B cell (primary cell): ENCODE measurements around the gene WEE2. TPM values are rescaled to one million over a fixed set of nuclear protein-coding genes. Genes with fewer than 3 reads are reported as not detected.

ENCODE experiments used
- ATAC-seq: fragments of 200-7000 bp; cut with Tn5 transposase; one replicate; pipeline ENCODE4 v1.10.0; 2021; ENCODE audit warnings: low read depth, mild to moderate bottlenecking, moderate number of reproducible peaks, moderate library complexity
- CTCF ChIA-PET: fragments of 350-600 bp; sonication (Branson Sonifier 250); formaldehyde crosslinking; loops from one replicate; lab custom pipeline; 2021; ENCODE audit warnings: antibody characterized with exemption, inconsistent platforms; lab: Charles Lee
- POLR2A ChIA-PET: fragments of 350-600 bp; sonication (Branson Sonifier 250); formaldehyde crosslinking; loops from one replicate; lab custom pipeline; 2021; ENCODE audit warnings: antibody characterized with exemption; lab: Charles Lee
- DNase-seq: peaks from one replicate; pipeline ENCODE4 v3.0.0; 2013
- H2AFZ ChIP-seq: 2 replicates; pipeline ENCODE4 v1.6.1; 2012; ENCODE audit warnings: mild to moderate bottlenecking, low read depth, low read length; ENCODE audit not compliant: insufficient read depth, poor library complexity, severe bottlenecking
- H3K27ac ChIP-seq, 2 donors: 1 replicate in 1 of 2; 2 replicates in 1 of 2; pipeline ENCODE4 v1.5.1; 2012 to 2013; ENCODE audit warnings: low read length in 2 of 2, mild to moderate bottlenecking in 2 of 2, moderate library complexity in 1 of 2
- H3K27me3 ChIP-seq, 4 experiments: fragments of 200-600 bp in 1 of 4; sonication (generic) in 1 of 4; replicated peaks in 1 of 4; 1 replicate in 2 of 4; 2 replicates in 2 of 4; pipeline versions ENCODE4 v1.6.1 to v1.7.0; 2013 to 2016; ENCODE audit warnings: low read length in 3 of 4, mild to moderate bottlenecking in 2 of 4, mixed read lengths in 1 of 4, moderate library complexity in 1 of 4; ENCODE audit not compliant: insufficient read depth in 4 of 4, control insufficient read depth in 3 of 4; ENCODE audit errors: control extremely low read depth in 1 of 4
- H3K36me3 ChIP-seq, 2 experiments: replicated peaks in 1 of 2; 1 replicate in 1 of 2; 2 replicates in 1 of 2; pipeline versions ENCODE4 v1.6.1 to v1.7.1; 2013; ENCODE audit warnings: low read length in 1 of 2; ENCODE audit not compliant: insufficient read depth in 2 of 2, control insufficient read depth in 1 of 2; ENCODE audit errors: control extremely low read depth in 1 of 2, extremely low read depth in 1 of 2
- H3K4me1 ChIP-seq, 2 donors: fragments of 200-600 bp in 1 of 2; sonication (generic) in 1 of 2; 1 replicate in 1 of 2; 2 replicates in 1 of 2; pipeline versions ENCODE4 v1.5.1 to v1.6.1; 2013 to 2017; ENCODE audit warnings: low read length in 2 of 2; ENCODE audit not compliant: control insufficient read depth in 2 of 2, insufficient read depth in 2 of 2
- H3K4me2 ChIP-seq: replicated peaks from 2 replicates; pipeline ENCODE3; 2012; ENCODE audit warnings: mild to moderate bottlenecking, low read depth, low read length; ENCODE audit not compliant: poor library complexity, severe bottlenecking
- H3K4me3 ChIP-seq, 5 experiments: fragments of 200-600 bp in 1 of 5; sonication (generic) in 1 of 5; 1 replicate in 3 of 5; 2 replicates in 2 of 5; pipeline versions ENCODE4 v1.5.1 to v1.7.0; 2011 to 2016; ENCODE audit warnings: low read length in 4 of 5, mild to moderate bottlenecking in 4 of 5, low read depth in 2 of 5, control low read depth in 1 of 5, moderate library complexity in 1 of 5; ENCODE audit not compliant: insufficient read depth in 1 of 5; ENCODE audit errors: control extremely low read depth in 1 of 5, extremely low read depth in 1 of 5
- H3K79me2 ChIP-seq: fragments of 200-600 bp; sonication (generic); one replicate; pipeline ENCODE4 v1.6.0; 2016; ENCODE audit warnings: low read length; ENCODE audit not compliant: control insufficient read depth, insufficient read depth
- H3K9ac ChIP-seq: fragments of 200-600 bp; sonication (generic); 2 replicates; pipeline ENCODE4 v1.6.1; 2017; ENCODE audit warnings: mild to moderate bottlenecking, low read length, moderate library complexity
- H3K9me3 ChIP-seq, 3 donors: one replicate each; pipeline versions ENCODE4 v1.6.1 to v1.7.1; 2013; ENCODE audit warnings: low read length in 2 of 3; ENCODE audit not compliant: control insufficient read depth in 2 of 3, insufficient read depth in 1 of 3; ENCODE audit errors: control extremely low read depth in 1 of 3
- H4K20me1 ChIP-seq: 2 replicates; pipeline ENCODE4 v1.6.0; 2012; ENCODE audit warnings: mild to moderate bottlenecking, low read length; ENCODE audit not compliant: insufficient read depth, control insufficient read depth, poor library complexity, severe bottlenecking
- H3K27ac Mint-ChIP-seq: one replicate; pipeline ENCODE4 v1.8.0; 2021; ENCODE audit warnings: mixed read lengths
- H3K27me3 Mint-ChIP-seq: one replicate; pipeline ENCODE4 v1.8.0; 2021; ENCODE audit warnings: mixed read lengths
- H3K4me1 Mint-ChIP-seq: one replicate; pipeline ENCODE4 v1.8.0; 2021; ENCODE audit warnings: mixed read lengths
- H3K4me3 Mint-ChIP-seq: one replicate; pipeline ENCODE4 v1.8.0; 2021; ENCODE audit warnings: mixed read lengths
- H3K9me3 Mint-ChIP-seq: one replicate; pipeline ENCODE4 v1.8.0; 2022; ENCODE audit warnings: mixed read lengths; ENCODE audit not compliant: insufficient read depth
- CTCF ChIP-seq: fragments of 200-600 bp; IDR thresholded peaks from one replicate; pipeline ENCODE4 v1.8.0; 2022; ENCODE audit warnings: antibody characterized with exemption, mild to moderate bottlenecking
- EZH2 ChIP-seq: IDR thresholded peaks from 2 replicates; pipeline ENCODE4 v1.6.1; 2012; ENCODE audit warnings: borderline replicate concordance, low read depth, mild to moderate bottlenecking, moderate library complexity, low read length; ENCODE audit not compliant: insufficient read depth, poor library complexity, severe bottlenecking
- WGBS: methylation state at CpG from one replicate; pipeline ENCODE4 v1.1.5; 2013; ENCODE audit warnings: missing lambda C conversion rate; ENCODE audit not compliant: insufficient coverage; 5-methylcytosine and 5-hydroxymethylcytosine counted together
- intact Hi-C: fragments of 100-400 bp; cut with micrococcal nuclease; formaldehyde crosslinking; loops from one replicate; pipeline ENCODE4 v1.10.0; 2022
- polyA minus RNA-seq: library from RNA; depleted of rRNA, polyadenylated mRNA; stranded (reverse); fragments of >200 nt; gene quantifications from 2 replicates; pipeline ENCODE4 v1.2.3, GENCODE V29; 2012
- polyA plus RNA-seq: library from polyadenylated mRNA; depleted of rRNA; stranded (reverse); fragments of >200 nt; gene quantifications from 2 replicates; pipeline ENCODE4 v1.2.3, GENCODE V29; 2012
- total RNA-seq, 2 donors: library from RNA; stranded (reverse); fragments of 120-200 nt in 1 of 2; gene quantifications; 1 replicate in 1 of 2; 2 replicates in 1 of 2; pipeline versions ENCODE4 v1.2.3 to v1.2.4, GENCODE V29; 2013 to 2022

Gene WEE2
- total RNA-seq (not detected in 2 replicates), polyA plus RNA-seq (not detected in 2 replicates), polyA minus RNA-seq (not detected in 2 replicates)
- 0.05 TPM for total RNA-seq (2013)

DNA sequence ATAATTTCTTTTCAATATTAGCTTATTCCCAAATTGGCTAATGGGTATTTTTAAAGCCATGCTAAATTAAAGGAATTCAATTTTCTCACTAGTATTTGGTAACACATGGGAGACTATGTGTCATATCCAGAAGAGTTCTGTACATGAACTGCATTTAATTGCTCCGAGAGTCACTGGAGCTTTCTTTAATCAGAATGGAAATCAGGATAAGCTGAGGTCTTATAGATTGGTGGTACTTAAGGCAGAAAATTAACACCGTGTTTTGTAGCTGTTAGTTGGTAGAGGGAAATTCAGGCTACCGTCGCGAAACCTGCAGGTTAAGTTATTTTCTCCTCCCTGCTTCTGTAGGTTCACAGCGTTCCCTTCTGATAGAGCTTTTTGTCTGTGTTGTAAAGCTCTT, at the start of gene WEE2:
TSS of gene WEE2 (plus strand) at position 3 of the 400 bp plus-strand sequence. CDS start 406 bp downstream, outside the sequence.
- no peaks in the 10 kb centered on the region for H3K36me3 ChIP-seq
- no peaks in the 10 kb centered on the region for H3K9me3 Mint-ChIP-seq
- no peak for DNase-seq
- no peak for TF ChIP-seq CTCF
- no peak for TF ChIP-seq EZH2
- intact Hi-C loops, result no loop called here
- no peaks in the 10 kb centered on the region for H4K20me1 ChIP-seq
- no peak for ATAC-seq
- H3K9me3 ChIP-seq, result no peaks in the 10 kb centered on the region
- H3K27me3 Mint-ChIP-seq, result peaks cover 4% of the 10 kb centered on the region
- peaks cover 2% of the 10 kb centered on the region for H3K79me2 ChIP-seq
- H3K4me3 Mint-ChIP-seq, result no peak within 1 kb of the TSS
- 100% methylated on average over 1 of the region's 6 CpGs for WGBS
- H3K27ac ChIP-seq, result no peak within 1 kb of the TSS
- no peaks in the 10 kb centered on the region for H3K4me1 ChIP-seq
- no peak within 1 kb of the TSS for H2AFZ ChIP-seq
- ChIA-PET CTCF (interaction anchor here (1.1 to 2.5 kb wide), 4 partner anchors 23 to 54 kb away, joined by 3 to 12 read pairs (median 3); partner anchors contain the start of gene SSBP1), POLR2A (no interaction called here)
- H3K9ac ChIP-seq, result no peak within 1 kb of the TSS
- H3K27ac Mint-ChIP-seq, result no peak within 1 kb of the TSS
- H3K4me3 ChIP-seq, result no peak within 1 kb of the TSS
- H3K27me3 ChIP-seq, result no peaks in the 10 kb centered on the region
- no peaks in the 10 kb centered on the region for H3K4me1 Mint-ChIP-seq
- no peak within 1 kb of the TSS for H3K4me2 ChIP-seq

DNA sequence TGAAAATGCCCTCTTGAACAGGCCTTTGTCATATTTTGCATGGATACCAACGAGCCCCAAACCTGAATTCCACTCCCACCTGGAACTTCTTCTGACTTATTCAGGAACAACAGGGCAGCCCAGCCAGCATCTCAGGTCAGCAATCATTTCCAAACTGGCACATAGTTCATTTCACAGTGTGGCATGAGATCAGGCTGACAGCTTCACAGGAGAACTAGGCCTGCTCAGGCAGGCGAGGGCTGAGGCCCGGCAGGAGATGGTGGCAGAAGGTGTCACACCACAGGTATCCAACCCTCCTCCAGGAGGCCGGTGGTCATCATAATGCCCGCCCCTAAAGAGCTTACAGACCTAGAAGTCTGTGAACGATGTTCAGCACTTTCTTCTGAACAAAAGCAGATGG, 48.7 kb upstream of the WEE2 start:
- H3K4me3 Mint-ChIP-seq, result no peak overlapping the region
- TF ChIP-seq CTCF, result no peak
- no peak for TF ChIP-seq EZH2
- Histone ChIP-seq H4K20me1 (no peaks in the 10 kb centered on the region), H3K4me3 (no peak overlapping the region), H3K27ac (no peak overlapping the region), H3K4me2 (no peak overlapping the region), H3K4me1 (no peaks in the 10 kb centered on the region), H2AFZ (no peak overlapping the region), H3K27me3 (no peaks in the 10 kb centered on the region), H3K79me2 (no peaks in the 10 kb centered on the region), H3K9ac (no peak overlapping the region), H3K9me3 (no peaks in the 10 kb centered on the region), H3K36me3 (peaks cover 0 to 45% of the 10 kb centered on the region in 2 experiments)
- 82% methylated on average over 6 of the region's 6 CpGs for WGBS
- ChIA-PET CTCF (interaction anchor here (1.3 to 3.1 kb wide), 3 partner anchors 10 to 79 kb away, joined by 3 to 16 read pairs (median 4); partner anchors contain the start of gene SSBP1), POLR2A (no interaction called here)
- intact Hi-C loops, result no loop called here
- no peak overlapping the region for H3K27ac Mint-ChIP-seq
- H3K4me1 Mint-ChIP-seq, result peaks cover 12% of the 10 kb centered on the region
- H3K9me3 Mint-ChIP-seq, result no peaks in the 10 kb centered on the region
- no peak for DNase-seq
- ATAC-seq, result no peak
- no peaks in the 10 kb centered on the region for H3K27me3 Mint-ChIP-seq
